ENCODE data around the gene SMIM22. TPM values are rescaled to one million over a fixed set of nuclear protein-coding genes. Genes with fewer than 3 reads are reported as not detected.

Gene SMIM22
- total RNA-seq, 2 experiments from 2014 or later, result not detected

DNA sequence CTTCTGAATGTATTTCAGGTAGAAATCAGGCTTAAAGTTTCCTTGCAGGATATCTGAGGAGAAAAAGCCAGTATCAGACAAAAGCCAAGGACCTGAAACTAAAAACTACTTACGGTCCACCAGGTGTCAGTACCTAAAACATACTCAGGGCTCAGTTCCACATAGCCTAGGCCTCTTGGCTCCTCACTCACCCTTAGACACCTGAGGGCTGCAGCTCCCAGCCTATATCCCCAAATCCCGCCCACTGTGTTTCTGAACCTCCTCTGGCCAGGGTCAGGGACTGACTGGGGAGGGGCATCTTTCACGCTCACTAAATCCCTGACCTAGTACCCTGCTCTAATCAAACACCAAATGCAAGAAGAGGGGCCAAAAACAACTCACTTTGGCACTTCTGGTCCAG is 16.1 kb downstream of the SMIM22 start:
- no peak for ATAC-seq (ENCODE audit: poor library complexity)
- DNase-seq, result no peak
- intact Hi-C loops (cut with DNase I, micrococcal nuclease), result no loop called here
- Histone ChIP-seq H3K4me1 (ENCODE audit: insufficient read depth, low read length) (no peaks in the 10 kb centered on the region), H3K36me3 (ENCODE audit: insufficient read depth, low read length) (peaks cover 65% of the 10 kb centered on the region), H3K9me3 (ENCODE audit: control insufficient read depth in 1 of 2, insufficient read depth in 1 of 2, low read length in 2 of 2) (no peaks in the 10 kb centered on the region), H3K4me3 (ENCODE audit: low read length) (no peak overlapping the region), H3K27ac (ENCODE audit: low read depth in 1 of 2, low read length in 2 of 2) (no peak overlapping the region), H3K27me3 (ENCODE audit: control insufficient read depth in 1 of 2, insufficient read depth in 2 of 2, low read length in 2 of 2) (no peaks in the 10 kb centered on the region)
- Mint-ChIP-seq H3K4me3 (no peak overlapping the region), H3K4me1 (ENCODE audit: low read depth) (no peaks in the 10 kb centered on the region), H3K27ac (no peak overlapping the region), H3K36me3 (ENCODE audit: low read depth) (peaks cover 71% of the 10 kb centered on the region), H3K9me3 (no peaks in the 10 kb centered on the region), H3K27me3 (no peaks in the 10 kb centered on the region)
- ChIA-PET POLR2A (interaction anchor here (1.4 kb wide), 1 partner anchor 9 kb away, joined by 3 read pairs; the partner anchor contains the start of gene ROGDI), CTCF (no interaction called here)
- TF ChIP-seq, protein P1, sequence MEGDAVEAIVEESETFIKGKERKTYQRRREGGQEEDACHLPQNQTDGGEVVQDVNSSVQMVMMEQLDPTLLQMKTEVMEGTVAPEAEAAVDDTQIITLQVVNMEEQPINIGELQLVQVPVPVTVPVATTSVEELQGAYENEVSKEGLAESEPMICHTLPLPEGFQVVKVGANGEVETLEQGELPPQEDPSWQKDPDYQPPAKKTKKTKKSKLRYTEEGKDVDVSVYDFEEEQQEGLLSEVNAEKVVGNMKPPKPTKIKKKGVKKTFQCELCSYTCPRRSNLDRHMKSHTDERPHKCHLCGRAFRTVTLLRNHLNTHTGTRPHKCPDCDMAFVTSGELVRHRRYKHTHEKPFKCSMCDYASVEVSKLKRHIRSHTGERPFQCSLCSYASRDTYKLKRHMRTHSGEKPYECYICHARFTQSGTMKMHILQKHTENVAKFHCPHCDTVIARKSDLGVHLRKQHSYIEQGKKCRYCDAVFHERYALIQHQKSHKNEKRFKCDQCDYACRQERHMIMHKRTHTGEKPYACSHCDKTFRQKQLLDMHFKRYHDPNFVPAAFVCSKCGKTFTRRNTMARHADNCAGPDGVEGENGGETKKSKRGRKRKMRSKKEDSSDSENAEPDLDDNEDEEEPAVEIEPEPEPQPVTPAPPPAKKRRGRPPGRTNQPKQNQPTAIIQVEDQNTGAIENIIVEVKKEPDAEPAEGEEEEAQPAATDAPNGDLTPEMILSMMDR (IDR thresholded peaks at IDR 0.05), result no peak

DNA sequence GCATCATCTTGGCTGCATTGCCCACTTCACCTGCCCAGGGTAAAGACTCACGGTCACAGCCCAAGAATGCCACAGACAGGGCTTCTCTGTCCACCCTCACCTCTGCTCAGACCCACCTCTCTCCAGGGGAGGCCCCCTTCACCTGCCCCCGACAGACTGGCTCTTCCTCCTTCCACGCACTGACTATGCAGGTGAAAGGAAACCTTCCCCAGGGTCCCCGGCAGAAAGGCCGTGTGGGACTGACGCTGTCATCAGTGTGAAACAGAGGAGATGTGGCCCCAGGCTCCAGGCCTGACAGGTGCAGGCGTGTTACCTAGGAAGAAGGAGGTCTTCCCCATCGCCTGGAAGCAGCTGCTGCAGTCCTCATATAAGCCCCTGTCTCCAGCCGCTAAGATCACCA is 16.6 kb downstream of the SMIM22 start:
- Mint-ChIP-seq H3K9me3 (no peaks in the 10 kb centered on the region), H3K36me3 (ENCODE audit: low read depth) (peaks cover 74% of the 10 kb centered on the region), H3K4me3 (no peak overlapping the region), H3K27ac (no peak overlapping the region), H3K27me3 (no peaks in the 10 kb centered on the region), H3K4me1 (ENCODE audit: low read depth) (no peaks in the 10 kb centered on the region)
- ATAC-seq (ENCODE audit: poor library complexity) (no peak), DNase-seq (no peak)
- Histone ChIP-seq H3K9me3 (ENCODE audit: control insufficient read depth in 1 of 2, insufficient read depth in 1 of 2, low read length in 2 of 2) (no peaks in the 10 kb centered on the region), H3K4me1 (ENCODE audit: insufficient read depth, low read length) (no peaks in the 10 kb centered on the region), H3K27me3 (ENCODE audit: control insufficient read depth in 1 of 2, insufficient read depth in 2 of 2, low read length in 2 of 2) (no peaks in the 10 kb centered on the region), H3K4me3 (ENCODE audit: low read length) (no peak overlapping the region), H3K27ac (ENCODE audit: low read depth in 1 of 2, low read length in 2 of 2) (no peak overlapping the region), H3K36me3 (ENCODE audit: insufficient read depth, low read length) (peaks cover 66% of the 10 kb centered on the region)
- ChIA-PET CTCF (no interaction called here), POLR2A (no interaction called here)
- TF ChIP-seq, protein P1 (IDR thresholded peaks at IDR 0.05), result no peak
- intact Hi-C loops (cut with DNase I, micrococcal nuclease), result no loop called here

DNA sequence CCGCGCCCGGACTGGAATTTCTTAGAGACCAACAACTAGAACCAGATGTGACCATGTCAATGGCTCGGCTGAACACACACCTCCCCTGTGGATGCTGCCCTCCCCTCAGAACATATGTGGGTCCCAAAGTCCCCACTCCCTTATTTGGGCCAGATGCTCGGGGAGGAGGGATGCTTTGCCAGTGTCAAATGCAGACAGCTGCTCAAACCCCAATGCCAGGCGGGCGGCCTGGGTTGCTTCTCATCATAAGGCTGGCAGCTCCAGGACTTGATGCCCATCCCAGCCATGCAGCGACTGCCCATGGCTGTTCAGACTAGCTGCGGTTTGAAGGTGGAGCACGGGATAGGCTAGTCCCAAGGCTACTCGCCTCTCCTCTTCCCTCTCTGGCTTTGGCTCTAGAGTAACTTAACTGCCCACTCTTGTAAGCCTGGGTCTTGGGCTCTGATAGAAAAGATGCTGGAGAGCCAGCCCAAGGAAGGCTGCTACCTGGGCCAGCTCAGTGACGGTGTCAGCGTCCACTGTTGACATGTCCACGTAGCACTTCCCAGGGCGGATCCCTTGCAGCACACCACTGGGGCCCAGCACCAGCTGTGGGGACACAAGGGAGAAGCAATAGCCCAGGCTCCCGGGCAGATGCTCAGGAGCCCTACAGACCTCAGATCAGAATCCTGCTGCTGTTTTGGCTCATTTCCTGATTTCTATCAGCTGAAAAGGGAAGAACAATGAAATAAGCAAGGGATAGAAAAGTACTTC is 18.3 kb downstream of the SMIM22 start:
- ATAC-seq (ENCODE audit: poor library complexity), result no peak
- Mint-ChIP-seq H3K27ac (no peak overlapping the region), H3K9me3 (no peaks in the 10 kb centered on the region), H3K4me3 (no peak overlapping the region), H3K36me3 (ENCODE audit: low read depth) (peaks cover 74% of the 10 kb centered on the region), H3K4me1 (ENCODE audit: low read depth) (no peaks in the 10 kb centered on the region), H3K27me3 (no peaks in the 10 kb centered on the region)
- Histone ChIP-seq H3K27ac (ENCODE audit: low read depth in 1 of 2, low read length in 2 of 2) (no peak overlapping the region), H3K4me3 (ENCODE audit: low read length) (no peak overlapping the region), H3K4me1 (ENCODE audit: insufficient read depth, low read length) (no peaks in the 10 kb centered on the region), H3K36me3 (ENCODE audit: insufficient read depth, low read length) (peaks cover 66% of the 10 kb centered on the region), H3K27me3 (ENCODE audit: control insufficient read depth in 1 of 2, insufficient read depth in 2 of 2, low read length in 2 of 2) (no peaks in the 10 kb centered on the region), H3K9me3 (ENCODE audit: control insufficient read depth in 1 of 2, insufficient read depth in 1 of 2, low read length in 2 of 2) (no peaks in the 10 kb centered on the region)
- TF ChIP-seq, protein P1 (IDR thresholded peaks at IDR 0.05), result no peak
- intact Hi-C loops (cut with DNase I, micrococcal nuclease), result no loop called here
- DNase-seq, result no peak
- ChIA-PET CTCF (no interaction called here), POLR2A (interaction anchor here (1.7 kb wide), 1 partner anchor 11 kb away, joined by 4 read pairs; the partner anchor contains the start of gene ROGDI)

All from CD4-positive, alpha-beta T cell (primary cell).